ENCODE data around the gene DDX24.

The DDX24 gene

DNA sequence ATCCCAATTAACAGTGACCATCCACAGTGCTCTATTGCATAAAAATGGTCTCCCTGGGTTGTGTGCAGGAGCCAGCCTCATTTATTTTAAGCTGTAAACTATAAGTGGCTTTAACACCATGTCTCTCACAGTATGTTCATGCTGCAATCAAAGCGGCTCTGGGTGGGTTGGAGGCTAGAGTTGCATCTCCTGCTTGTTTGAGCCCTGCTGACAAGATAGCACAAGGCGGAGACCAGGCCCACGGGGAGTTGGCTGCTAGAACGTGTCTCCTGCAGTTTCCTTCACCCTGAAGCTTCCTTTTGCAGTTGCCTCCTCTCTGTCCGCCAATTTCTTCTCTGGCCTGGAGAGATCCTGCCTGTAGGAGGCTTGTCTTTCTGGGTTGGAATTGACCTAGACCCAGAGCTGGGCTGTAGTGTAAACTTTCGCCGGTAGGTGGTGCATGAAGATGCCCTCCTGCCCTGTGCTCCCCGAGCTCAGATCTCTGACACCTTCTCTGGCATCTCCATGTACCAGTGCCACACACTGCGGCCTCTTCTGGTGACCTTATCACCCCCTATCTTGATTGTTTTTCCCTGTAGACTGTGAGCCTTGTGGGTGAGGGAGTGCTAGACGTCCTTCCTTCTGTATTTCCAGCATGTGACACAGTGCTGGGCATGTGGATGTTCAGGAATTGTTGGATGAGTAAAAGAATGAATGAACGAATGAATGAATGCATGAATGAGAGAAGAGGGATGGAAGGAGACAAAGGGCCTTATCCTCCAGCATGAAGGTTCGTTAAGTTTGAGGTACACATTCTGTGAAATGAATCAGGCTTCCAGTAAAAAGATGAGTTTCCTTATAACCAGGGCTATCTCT lies 44.5 kb downstream of the DDX24 start:
- no peak for FAIRE-seq
- DNase-seq (ENCODE audit: low spot score), result peak; percentile 56

DNA sequence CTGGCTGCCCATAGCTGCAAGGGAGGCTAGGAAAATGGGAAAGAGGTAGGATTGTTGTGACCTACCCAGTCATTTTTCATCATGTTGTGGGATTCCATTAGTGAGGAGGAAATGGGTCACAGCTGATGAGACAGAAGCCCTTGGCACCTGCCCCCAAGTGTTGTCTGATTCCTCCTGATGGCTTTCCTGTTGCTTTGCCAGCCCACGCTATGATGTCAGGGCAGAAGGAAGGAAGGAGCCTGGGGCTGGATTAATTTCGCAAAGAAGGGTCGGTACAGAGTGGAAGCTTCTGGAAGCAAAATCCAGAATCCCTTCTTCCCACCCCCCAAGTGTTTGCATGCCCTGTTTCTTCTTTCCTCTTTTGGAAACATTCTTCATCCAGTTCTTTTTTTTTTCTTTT lies 46.1 kb downstream of the DDX24 start:
- FAIRE-seq (no peak), DNase-seq (ENCODE audit: low spot score) (no peak)

DNA sequence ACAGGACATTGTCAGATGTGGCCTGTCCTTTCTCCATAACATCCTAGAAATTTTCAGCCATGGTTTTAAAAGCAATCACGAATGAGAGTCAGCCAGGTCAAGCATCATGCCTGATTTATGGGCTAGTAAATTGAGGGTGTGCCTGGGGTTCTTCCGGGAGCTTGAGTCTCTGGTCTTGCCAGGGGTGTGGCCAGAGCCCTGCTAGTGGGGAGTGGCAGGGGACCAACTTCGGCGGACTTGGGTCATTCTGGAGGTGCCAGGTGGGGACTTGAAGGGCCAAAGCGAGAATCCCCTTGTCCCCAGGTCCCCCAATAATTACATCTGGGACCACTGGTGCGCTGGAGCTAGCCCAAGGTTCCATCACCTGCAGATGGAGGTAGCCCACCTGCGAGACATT lies 49.1 kb downstream of the DDX24 start:
- FAIRE-seq (no peak), DNase-seq (ENCODE audit: low spot score) (no peak)

DNA sequence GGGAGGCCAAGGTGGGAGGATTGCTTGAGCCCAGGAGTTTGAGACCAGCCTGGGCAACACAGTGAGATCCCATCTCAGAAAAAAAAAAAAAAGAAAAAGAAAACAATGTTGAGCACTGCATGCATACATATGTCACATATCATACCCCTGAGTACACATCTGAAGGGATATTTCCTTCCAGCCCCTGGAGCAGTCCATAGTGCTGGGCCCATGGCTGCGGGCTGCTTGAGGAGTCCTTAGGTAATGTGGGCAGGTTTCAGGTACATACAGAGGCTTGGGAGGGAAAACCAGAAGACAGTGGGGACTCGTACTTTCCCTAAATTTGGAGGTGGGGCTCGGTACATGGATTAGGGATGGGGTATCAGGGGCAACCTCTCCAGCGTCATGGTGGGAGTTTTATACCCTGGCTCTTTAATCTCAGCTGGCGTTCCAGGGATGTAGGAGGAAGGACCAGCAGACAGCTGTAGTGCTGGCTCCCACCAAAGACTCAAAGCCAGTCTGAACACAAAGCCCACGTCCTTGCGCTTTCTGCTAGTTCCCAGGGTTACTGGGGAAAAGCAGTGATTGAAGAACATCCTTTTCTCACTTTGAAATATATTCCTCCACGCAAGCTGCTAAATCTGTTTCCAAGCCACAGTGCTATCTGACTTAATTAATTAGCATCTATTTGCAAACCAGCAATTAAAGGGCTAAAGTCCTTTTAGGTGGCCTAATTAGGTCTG lies 49.7 kb downstream of the DDX24 start:
- FAIRE-seq (no peak), DNase-seq (ENCODE audit: low spot score) (no peak)

DNA sequence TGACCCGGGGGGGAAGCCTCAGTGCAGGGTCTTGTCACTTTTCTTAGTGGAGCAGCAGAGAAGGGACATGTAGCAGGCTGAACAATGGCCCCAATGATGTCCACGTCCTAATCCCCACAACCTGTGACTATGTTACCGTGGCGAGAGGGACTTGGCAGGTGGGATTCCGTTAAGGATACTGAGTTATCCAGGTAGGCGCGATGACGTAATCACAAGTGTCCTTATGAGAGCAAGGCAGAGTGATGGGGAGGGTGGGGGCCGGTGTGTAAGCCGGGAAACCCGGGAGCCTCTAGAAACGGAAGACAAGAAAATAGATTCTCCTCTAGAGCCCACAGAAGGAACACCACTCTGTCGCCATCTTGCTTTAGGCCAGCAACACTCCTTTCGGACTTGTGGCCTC lies 50.4 kb downstream of the DDX24 start:
- no peak for FAIRE-seq

DNA sequence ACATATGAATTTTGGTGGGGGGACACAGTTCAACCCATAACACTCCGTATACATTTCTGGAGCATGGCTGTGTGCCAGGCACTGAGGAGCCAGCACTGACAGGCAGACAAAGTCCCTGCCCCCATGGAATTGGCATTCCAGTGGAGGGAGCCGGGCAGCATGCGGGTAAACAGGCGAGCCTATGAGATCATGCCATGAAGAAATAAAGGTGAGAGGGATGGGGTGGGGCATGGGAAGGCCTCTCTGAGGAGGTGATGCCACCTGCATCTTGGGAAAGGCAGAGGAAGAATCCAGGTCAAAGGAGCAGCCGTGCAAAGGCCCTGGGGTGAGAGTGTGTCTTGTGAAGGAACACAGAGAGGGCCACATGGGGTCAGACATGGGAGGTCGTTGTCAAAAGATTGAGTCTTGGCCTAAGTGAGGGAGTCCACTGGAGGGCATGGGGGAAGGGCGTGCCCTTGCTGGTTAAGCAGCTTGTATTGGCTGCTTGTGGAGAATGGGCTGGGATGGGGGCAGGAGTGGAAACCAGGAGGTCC lies 51.3 kb downstream of the DDX24 start:
- FAIRE-seq (no peak), DNase-seq (ENCODE audit: low spot score) (no peak)

More for the DNA sequence above, 50.4 kb downstream of the DDX24 start:
- no peak for DNase-seq (ENCODE audit: low spot score)

DNA sequence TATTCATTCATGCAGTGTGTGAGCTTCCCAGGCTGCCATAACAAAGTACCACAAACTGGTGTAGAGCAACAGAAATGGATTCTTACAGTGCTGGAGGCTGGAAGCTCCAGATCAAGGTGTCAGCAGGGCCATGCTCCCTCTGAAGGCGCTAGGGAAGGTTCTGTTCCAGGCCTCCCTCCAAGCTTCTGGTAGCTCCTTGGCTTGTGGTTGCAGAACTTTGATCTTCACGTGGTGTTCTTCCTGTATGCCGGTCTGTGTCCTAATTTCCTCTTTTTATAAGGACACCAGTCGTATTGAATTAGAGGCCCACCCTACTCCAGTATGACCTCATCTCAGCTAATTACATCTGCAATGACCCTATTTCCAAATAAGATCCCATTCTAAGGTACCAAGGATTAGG lies 51.7 kb downstream of the DDX24 start:
- FAIRE-seq (no peak), DNase-seq (ENCODE audit: low spot score) (no peak)

DNA sequence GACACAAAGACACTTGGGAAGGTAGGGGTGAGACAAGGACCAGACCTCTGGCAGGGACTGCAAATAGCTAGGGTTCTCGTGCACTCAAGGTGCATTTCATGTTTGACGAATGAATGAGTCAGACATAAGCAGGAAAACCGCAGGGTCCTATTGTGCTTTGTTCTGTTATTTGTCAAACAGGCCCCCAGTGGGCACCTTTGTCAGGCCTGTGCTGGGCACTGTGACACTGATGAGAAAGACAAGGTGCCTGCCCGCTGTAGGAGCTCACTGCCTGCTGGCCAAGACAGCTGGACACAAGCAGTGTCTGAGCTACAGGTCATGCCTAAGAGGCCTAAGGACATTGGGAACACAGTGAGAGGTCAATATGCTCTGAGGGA lies 52.6 kb downstream of the DDX24 start:
- peak; percentile 70 for FAIRE-seq
- peak; percentile 78 for DNase-seq (ENCODE audit: low spot score)

DNA sequence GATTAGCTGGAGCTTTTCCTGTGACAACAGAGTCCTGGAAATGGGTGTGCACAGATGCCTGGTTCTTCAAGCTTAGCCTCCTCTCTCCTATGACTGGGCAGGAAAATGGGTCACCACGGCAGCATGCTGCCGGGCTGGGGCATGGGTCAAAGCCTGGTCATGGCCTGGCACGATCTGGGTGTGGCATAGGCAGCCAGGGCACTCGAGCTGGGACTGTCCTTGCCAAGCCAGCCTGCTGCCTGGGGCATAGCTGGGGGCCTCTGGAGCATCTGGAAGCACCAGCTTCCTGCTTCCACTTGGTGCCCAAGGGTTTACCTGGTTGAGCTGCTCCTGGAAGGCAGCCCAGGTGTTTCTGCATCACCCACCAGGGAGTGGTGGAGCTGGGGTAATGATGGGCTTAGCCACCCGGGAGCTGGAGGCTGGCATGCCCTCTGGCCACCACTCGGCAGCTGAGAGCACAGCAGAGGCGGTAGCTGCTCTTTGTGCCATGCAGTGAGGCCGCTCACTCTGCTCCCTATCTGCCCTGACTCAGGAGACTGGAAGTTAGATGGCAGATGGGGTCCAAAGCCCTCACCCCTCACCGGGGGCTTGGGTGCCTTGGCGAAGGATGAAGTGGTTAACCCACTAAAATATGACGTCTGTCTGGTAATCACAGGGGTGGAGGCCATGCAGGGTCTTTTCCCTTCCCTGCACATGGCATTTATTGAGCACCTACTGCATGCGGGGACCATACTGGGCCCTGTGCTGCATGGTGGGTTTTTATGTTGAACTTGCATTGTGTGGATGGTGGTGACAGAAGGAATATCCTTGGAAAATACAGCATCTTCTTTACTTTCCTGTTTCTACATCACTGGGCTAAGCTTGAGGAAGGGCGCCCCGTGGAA lies 53.2 kb downstream of the DDX24 start:
- DNase-seq (ENCODE audit: low spot score) (no peak), FAIRE-seq (no peak)

DNA sequence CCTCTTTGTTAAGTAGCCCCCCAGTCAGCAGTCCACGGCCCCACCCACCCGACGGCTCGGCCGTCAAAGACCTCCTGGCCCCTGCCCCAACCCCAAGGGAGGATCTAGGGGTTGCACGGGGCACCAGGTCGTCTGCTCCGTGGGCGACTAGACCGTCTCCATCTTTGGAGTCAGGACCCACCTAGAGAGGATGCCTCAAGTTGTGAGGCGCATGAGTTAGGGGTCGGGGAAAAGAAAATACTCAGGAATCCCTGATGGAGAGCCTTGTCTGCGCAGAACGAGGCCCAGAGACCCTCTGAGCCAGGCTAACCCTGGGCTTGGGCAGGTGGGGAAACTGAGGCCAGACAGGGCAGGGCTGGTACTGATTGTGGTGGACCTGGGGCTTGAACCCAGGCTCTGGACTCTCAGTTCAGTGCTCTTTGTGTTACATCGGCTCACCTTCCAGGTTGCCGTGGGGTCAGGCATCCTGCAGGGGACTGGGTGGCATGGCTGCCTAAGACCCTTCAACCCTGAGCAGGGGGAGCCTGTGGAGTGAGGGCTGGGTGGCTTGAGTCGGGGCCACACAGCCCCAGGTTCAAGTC lies 54.0 kb downstream of the DDX24 start:
- FAIRE-seq (no peak), DNase-seq (ENCODE audit: low spot score) (no peak)

DNA sequence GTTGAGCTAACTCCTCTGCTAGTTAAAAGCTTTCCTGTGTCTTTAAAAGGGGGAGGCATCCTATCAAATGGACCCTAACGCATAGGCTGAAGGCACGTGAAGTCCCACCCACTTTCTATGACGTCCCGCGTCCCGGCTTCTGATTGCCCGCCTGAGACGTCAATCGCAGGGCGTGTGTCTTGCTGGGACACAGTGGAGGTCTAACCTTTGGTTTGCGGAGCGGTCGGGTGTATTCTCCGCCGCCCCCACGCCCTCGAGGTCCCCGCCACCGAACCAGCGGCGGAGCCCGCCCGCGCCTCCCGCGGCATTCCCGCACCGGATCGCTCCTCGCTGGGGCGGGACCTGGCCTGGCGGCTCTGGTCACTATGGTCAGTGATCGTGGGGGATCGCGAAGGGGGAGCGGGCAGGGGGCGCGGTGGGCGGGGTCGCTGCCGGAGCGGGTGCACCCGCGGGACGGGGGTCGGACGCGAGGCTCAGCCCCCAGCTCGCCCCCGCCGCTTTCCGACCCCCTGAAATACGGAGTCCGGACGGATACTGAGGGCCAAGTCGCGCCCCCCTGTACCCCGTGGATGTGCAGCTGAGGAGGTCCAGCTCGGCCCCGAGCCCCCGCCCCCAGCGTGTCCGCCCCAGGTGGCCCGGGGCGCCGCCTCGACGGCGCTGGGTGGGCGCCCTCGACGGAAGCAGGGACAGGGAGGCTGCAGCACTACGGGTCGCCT lies 54.7 kb downstream of the DDX24 start, which contains the start of gene OTUB2:
OTUB2 (plus strand) TSS at position 168 of the 716 bp plus-strand sequence; CDS start at position 366, 198 bp downstream.
- peak; percentile 96 for DNase-seq (ENCODE audit: low spot score)

DNA sequence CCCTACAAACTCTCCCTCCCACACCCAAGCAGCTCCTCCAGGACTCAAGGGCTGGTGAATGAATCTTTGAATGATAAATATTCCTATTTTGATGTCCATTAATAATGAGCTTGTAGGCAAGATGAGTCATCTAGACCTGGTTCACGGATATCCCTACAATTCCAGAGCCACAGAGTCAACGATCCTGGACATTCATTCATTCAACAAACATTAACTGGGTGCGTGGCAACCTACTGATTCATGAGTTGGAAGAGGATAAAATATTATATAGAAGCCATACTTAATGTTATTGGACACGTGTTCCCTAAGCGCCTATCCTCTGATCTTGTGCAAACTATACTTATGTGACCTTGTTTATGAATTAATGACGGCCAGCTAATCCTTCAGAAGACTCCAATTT lies 55.3 kb downstream of the DDX24 start:
- FAIRE-seq, result no peak
- no peak for DNase-seq (ENCODE audit: low spot score)

More for the DNA sequence above, 54.7 kb downstream of the DDX24 start, which contains the start of gene OTUB2:
- FAIRE-seq, result peak; percentile 59

DNA sequence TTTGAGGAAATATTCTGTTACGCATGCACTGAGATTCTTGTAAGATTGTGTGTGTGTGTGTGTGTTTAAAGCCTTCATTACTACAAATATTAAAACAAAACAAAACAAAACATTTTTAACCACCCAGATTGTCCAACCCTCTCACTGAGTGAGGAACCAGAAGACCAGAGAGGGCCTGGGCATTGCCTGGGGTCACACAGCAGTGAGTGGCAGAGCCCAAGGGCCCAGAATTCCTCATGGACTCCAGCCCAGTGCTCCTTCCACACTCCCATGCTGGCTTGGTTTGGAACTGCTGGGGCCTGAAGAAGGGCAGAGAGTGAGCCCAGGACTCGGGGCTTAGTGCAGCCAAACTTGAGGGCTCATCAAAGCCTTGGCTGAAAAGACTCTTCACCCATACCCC lies 56.5 kb downstream of the DDX24 start:
- no peak for FAIRE-seq

DNA sequence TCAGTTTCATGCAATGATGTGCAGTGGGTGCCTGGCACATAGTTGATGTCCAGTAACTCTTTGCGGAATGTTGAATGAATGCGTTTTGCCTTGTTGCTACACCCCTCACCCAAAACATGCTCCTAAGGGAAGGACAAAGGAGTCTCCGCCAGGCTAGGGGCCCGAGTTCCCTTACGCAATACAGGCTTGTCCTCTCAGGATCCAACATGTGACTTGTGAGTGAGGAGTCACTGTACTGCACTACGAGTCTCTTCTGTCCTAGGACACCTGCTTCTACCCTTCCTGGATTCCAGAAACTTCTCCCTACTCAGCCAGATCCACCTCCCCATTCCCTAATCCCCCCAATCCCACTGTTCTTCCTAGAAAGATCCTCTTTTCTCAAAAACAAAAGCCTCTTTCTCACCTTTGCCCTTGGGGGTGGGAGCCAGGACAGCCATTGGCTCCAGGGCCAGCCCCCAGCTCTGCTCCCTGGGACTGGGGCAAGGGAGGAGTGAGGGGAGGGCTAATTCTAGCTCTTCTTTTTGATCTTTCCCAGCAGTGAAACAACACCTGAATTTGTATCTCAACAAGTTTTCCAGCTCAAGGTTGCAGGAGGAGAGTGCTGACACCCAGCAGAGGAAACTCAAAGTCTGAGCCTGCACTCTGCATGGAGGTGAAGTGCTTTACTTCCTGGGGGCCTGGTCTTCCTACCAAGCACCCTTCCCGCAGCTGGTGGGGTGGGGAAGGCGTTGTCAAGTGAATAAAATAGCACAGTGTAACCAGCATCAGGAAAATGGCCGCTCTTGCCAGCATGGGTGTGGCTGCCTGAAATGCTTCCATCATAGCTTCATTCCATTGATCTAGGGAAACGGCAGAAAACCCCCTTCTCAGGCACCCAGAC lies 58.2 kb downstream of the DDX24 start:
- FAIRE-seq, result no peak
- no peak for DNase-seq (ENCODE audit: low spot score)

More for the DNA sequence above, 56.5 kb downstream of the DDX24 start:
- DNase-seq (ENCODE audit: low spot score), result no peak

DNA sequence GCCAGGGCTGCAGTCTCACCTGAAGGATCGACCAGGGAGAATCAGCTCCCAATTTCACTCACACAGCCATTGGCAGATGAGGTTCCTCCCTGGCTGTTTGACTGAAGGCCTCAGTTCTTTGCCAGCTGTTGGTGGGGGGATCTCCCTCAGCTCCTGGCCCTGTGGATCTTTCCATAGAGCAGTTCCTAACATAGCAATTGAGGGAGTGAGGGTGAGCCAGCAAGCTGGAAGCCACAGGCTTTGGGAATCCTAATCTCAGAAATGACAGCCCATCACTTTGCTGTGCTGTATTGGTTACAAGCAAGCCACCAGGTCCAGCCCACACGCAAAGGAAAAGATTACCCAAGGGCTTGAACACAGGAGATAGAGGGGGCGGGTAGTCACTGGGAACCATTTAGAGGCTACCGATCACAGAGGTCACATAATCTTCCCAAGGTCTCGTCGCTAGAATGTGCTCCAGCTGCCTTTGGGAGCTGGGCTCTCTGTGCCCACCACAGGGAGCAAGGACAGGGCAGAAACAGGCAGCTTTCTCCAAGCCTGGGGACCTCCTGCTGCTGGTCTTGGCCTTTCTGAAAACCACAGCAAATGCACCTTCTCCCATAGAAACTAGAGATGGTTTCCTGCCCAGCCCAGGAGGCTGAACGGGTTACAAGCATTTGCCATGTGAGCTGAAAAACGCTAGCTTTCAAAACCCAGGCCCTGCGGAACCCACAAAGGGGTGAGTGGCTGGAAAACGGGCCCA lies 59.4 kb downstream of the DDX24 start:
- FAIRE-seq, result no peak
- DNase-seq (ENCODE audit: low spot score), result no peak

DNA sequence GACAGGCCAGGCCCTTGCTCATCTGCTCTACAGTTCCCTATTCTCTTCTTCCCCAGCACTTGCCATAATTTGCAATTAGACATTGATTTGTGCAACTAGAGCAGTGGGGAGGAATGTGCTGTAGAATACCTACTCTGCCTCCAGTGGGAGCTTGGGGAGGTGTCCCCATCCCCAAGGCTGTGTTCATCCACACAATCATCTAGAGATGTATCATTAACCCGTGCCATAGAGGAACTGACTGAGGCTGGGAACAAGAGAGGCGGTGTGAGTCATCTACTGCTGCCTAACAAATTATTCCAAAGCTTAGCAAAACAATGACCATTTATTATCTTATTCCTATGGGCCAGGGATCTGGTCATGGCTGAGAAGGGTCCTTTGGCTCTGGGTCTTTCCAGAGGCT lies 60.0 kb downstream of the DDX24 start:
- no peak for FAIRE-seq

DNA sequence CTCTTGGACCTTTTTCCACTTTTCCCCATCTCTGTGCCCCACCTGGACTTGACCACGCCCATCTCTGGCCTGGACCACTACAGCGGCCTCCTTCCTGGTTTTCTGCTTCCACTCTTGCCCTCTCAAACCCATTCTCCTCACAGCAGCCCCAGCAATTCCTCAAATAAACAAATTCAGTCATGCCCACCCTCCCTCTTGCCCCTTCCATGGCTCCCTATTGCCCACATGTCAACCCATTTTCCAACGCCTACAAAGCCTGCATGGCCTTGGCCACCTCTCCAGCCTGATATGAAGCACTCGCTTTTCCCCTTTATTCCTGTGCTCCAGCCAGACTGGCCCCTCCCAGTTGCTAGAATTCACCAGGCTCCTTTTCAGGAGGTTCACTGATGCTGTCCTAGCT lies 60.7 kb downstream of the DDX24 start:
- DNase-seq (ENCODE audit: low spot score), result no peak
- no peak for FAIRE-seq

More for the DNA sequence above, 60.0 kb downstream of the DDX24 start:
- DNase-seq (ENCODE audit: low spot score), result no peak

DNA sequence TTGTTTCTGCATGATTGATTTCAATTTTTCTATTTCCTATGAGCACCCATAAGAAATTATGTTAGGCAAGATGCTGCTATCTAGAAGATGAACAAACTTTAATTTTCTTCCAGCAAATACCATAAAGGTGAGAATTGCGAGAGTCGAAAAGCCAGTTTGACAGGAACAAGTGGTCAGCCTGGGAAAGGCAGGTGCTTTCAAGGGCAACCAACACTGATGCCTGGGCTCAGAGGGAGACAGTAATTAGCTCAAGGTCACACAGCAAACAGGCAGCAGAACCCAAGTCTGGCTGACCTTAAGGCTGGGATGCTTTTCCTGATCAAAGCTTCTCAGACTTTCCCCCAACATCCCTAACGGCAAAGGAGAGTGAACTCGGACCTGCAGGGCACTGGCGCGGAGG lies 61.7 kb downstream of the DDX24 start:
- FAIRE-seq, result no peak
- DNase-seq (ENCODE audit: low spot score), result no peak

DNA sequence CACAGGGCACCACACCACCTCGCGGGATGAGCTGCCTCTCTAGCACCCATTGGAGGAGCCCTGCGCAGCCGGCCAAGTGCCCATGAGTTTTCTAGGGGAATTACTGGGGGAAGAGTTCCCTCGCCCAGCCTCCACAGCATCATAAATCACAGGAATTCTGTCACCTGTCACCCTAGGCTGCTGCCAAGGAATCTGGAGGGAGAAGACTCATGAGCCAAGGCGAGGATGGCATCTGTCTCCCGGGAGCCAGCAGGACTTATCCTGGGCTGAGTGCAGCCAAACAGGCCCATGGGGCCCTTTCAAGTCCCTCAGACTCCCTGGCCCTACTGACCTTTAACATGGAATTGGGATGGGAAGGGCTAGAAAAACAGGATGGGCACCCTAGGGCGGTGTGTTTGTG lies 62.7 kb downstream of the DDX24 start:
- no peak for FAIRE-seq
- no peak for DNase-seq (ENCODE audit: low spot score)

Measured in urothelium cell line (cell line).